GM21381 (cell line): Measurements from ENCODE around the gene PPM1E.
"Not testable (repeated sequence)": the region's sequence is repeated elsewhere in the genome, so short reads cannot be mapped to it uniquely, and the experiment has no call there.

ENCODE experiments used
- ATAC-seq: cut with Tn5 transposase; IDR thresholded peaks from one replicate; pipeline ENCODE4 v1.9.1; 2021; ENCODE audit warnings: mild to moderate bottlenecking, moderate library complexity; ENCODE audit not compliant: unreplicated experiment

PPM1E gene

GRCh38 chr17:58778482-58778881 lies 22.8 kb downstream of the PPM1E start:
- ATAC-seq: not testable (repeated sequence)

GRCh38 chr17:58779446-58779845 lies 23.8 kb downstream of the PPM1E start:
- ATAC-seq: no peak

- no peak for ATAC-seq
Measured at GRCh38 chr17:58783380-58783779, 27.7 kb downstream of the PPM1E start.

- ATAC-seq: no peak
Measured at GRCh38 chr17:58785097-58785496, 29.4 kb downstream of the PPM1E start.

- ATAC-seq: no peak
Measured at GRCh38 chr17:58786586-58787295, 31.1 kb downstream of the PPM1E start.

GRCh38 chr17:58788199-58788598 lies 32.5 kb downstream of the PPM1E start:
- ATAC-seq: no peak

- no peak for ATAC-seq
Measured at GRCh38 chr17:58789160-58789559, 33.5 kb downstream of the PPM1E start.

GRCh38 chr17:58789831-58790230 lies 34.2 kb downstream of the PPM1E start:
- no peak for ATAC-seq

GRCh38 chr17:58794508-58794907 lies 38.9 kb downstream of the PPM1E start:
- not testable (repeated sequence) for ATAC-seq

GRCh38 chr17:58802188-58802587 lies 46.5 kb downstream of the PPM1E start:
- ATAC-seq: no peak

GRCh38 chr17:58806046-58806445 lies 50.4 kb downstream of the PPM1E start:
- ATAC-seq: no peak

- no peak for ATAC-seq
Measured at GRCh38 chr17:58808609-58809563, 53.2 kb downstream of the PPM1E start.

GRCh38 chr17:58809564-58809936 lies 53.9 kb downstream of the PPM1E start:
- no peak for ATAC-seq

- ATAC-seq: no peak
Measured at GRCh38 chr17:58811290-58811689, 55.6 kb downstream of the PPM1E start.

GRCh38 chr17:58813712-58814111 lies 58.1 kb downstream of the PPM1E start:
- no peak for ATAC-seq

- no peak for ATAC-seq
Measured at GRCh38 chr17:58818654-58819053, 63.0 kb downstream of the PPM1E start.

GRCh38 chr17:58822148-58823050 lies 66.7 kb downstream of the PPM1E start:
- ATAC-seq: no peak

- no peak for ATAC-seq
Measured at GRCh38 chr17:58823051-58823525, 67.4 kb downstream of the PPM1E start.

GRCh38 chr17:58829172-58829637 lies 73.6 kb downstream of the PPM1E start:
- no peak for ATAC-seq

- no peak for ATAC-seq
Measured at GRCh38 chr17:58831780-58832179, 76.1 kb downstream of the PPM1E start.

- no peak for ATAC-seq
Measured at GRCh38 chr17:58832514-58832913, 76.9 kb downstream of the PPM1E start.
